ENCODE measurements around the gene TIMP3.

TIMP3 gene

DNA sequence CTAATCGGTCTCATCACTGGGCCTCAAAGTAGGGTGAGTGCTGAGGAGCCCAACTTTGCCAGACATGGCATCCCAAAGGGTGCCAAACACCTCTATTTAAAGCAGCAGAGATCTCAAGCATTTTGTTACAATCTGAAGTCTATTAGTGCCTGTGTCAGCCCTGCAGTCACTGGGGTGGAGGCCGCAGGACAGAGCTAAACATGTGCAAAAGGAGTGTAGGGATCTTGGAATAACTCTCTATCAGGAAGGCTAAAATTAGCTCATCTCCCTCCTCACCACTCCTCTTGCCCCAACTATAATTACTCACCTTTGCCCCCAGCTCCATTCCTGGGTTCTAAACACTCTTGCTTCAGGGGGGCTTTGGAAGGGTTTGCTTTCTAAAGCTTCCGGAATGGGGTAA lies 87.5 kb downstream of the TIMP3 start:
- DNase-seq, result no peak

DNA sequence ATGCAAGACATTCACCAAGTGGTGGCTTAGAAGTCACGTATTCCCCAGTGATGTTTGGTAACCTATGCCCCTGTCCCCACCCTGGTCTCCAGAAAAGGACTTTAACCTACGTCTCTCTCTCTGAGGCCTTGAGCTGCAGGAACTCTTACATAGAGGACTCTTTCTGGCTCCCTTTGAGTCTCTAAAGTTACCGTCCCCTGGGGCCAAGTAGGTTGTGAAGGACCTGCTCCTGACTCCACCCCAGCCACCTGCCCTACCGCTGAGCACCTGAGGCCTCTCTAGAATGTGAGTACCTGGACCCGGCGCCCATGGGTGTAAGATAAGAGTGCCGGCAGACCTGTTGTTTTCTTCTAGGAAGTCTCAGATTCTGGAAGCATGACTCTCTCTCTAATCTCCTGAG lies 95.4 kb downstream of the TIMP3 start:
- DNase-seq, result no peak

DNA sequence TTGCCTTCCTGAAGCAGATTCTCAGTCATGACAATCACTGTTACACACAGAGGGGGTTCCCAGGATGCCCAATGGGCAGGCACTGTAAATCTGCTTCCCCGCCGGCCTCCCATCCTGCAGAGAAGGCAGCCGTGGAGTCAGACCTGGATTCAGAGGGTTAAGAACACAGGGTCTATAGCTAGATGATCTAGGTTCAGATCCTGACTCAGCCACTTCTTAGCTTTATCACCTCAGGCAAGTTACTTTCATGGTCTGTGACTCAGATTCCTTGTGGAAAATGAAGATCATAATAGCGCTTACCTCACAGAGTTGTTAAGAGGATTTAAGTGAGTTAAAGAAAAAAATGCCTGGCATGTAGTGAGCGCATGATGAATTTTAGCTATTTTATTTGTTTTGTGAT lies 95.9 kb downstream of the TIMP3 start:
- DNase-seq, result no peak

DNA sequence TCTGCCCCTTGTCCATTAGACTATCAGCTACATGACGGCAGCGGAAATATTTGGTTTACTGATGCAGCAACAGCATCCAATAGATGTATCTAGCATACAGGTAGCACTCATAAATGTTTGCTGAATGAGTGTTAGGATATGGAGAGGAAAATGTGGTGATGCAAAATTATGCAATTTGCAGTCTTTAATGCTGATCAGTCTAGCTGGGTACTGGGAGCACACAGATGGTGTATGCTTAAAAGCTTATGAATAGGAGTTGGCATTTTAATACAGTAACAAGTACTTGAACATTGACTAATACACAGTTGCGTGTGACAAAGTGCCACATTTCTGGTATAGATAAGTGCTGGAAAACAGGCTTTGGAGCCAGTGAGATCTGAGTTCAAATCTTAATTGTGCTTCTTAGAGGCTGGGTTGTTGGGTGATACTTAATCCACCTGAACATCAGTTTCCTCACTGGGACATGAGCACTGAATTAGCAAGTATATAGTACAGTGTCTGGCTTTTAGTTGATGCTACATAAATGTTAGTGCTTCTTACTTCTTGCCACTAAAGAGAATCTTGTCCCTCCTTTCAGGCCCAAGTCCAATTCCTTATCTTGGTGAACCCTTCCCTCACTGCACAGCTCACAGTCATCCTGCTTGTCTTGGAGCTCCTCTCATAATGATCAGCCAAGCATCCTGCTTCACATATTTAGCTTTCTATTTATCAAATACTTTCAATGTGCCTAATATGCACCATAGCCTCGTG lies 99.6 kb downstream of the TIMP3 start:
- no peak for DNase-seq

DNA sequence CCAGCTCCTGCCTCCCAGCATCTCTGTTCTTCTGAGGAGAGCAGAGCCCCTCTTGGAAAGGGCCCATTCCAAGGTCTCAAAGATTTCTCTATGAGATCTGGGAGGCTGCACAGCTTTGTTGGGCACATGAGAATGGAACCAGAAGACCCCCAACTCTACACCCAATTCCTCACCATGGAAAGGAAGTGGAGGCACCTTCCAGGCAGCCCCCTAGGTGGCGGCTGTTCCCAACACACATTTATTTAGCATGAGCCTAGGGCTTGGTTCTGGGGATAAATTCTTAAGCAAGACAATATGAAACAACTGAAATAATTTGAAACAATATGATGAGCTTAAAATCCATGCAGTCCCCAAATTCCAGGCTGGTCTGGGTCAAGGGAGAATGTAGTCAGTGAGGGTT lies 100.4 kb downstream of the TIMP3 start:
- DNase-seq, result no peak

DNA sequence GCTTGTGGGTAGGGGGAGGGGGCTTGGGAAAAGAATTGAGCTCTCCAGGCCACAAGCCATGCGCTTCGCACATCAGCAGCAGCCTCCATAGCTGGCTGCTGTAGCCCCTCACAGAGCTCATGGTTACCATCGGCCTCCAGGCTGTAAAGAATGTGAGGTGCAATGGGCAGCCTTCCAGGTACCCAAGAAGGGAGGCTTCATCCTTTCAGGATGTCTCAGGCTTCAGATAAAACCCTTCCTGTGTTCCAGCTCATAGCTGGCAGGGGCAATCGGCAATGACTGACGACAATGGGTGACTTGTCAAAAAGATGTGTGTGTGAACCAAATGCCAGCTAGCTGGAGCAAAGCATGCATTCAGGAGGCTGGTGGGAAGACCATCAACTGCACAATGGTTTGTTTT lies 102.0 kb downstream of the TIMP3 start:
- no peak for DNase-seq

DNA sequence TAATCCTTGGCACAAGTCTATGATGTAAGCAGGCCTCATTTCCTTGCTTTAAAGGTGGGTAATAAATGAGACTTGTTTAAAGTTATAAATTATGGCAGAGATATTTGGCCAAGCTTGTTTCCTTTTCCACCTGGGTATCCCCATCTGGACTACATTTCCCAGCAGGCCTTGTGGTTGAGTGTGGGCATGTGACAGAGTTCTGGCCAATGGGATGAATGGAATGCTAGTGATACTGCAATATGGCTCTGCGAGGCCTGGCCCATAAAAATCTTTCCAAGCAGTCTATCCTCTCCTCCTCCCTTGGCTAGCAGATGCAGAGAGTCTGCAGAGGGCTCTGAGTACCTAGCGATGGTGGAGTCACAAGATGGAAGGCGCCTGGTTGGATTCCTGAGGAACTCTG lies 102.5 kb downstream of the TIMP3 start:
- no peak for DNase-seq

DNA sequence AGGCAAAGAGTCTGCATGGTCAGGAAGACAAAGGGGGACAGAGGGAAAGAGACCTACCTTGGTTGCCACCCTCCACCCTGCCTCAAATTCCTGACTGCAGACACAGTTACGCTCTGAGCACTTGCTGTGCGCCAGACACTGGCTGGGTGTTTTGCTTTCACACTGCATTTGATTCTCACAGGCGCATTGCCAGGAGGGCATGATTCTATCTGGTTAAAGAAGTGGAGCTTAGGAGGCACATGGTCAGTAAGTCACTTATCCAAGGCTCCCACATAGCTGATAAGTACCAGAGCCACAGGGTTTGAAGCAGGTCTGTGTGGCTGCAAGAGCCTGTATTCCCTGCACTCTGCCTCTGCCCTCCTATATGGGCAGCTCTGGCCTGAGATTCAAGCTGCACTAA lies 103.9 kb downstream of the TIMP3 start:
- no peak for DNase-seq

DNA sequence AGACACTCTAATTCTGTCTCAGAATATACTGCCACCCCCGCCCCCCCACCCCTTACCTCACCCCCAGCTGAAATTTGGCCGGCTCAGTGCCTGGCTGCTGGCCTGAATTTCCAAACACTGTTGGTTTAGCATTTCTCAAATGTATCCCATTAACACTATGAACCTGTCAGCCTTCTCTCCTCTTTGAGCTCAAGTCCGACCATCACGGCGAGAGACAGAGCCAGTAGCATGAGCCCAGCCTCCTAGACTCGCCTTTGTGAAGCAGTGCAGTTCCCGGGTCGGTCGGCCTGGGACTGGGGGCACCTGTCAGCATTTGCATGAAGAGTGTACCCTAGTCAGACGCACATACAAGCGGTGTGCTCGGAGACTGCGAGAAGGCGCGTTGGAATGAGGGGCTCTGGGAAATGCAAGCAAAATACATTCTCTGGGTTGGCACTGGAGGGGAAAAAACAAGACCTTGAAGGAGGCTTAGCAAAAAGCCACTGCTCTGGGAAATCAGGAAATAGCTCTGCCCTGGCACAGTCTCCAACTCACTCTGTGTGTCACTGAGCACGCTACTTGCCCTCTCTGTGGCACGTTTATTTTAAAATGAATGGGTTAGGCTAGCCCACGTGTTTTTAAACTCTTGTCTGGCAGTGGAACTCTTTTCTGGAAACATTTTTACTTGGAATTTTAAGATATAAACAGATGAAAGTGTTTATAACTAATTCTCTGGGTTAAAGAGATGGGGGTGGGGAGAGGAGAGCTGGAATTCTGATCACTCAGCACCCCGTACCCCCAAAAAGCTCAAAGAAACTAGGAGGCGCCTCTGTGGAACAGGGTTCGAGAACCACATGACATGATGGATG lies 108.3 kb downstream of the TIMP3 start:
- no peak for DNase-seq

DNA sequence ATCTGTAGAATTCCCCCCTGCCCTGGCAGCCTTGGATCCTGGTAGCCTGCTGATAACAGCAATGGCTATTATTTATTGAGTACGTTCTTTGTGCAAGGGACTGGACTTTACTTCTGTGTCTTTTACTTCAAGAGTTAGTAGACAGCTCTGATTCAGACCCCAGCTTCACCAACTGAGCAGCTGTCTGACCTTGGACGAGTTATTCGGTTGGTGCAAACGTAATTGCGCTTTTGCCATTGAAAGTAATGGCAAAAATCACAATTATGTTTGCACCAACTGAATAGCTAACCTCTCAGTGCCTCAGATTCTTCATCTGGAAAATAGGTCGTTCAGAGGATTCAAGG lies 108.9 kb downstream of the TIMP3 start:
- no peak for DNase-seq

DNA sequence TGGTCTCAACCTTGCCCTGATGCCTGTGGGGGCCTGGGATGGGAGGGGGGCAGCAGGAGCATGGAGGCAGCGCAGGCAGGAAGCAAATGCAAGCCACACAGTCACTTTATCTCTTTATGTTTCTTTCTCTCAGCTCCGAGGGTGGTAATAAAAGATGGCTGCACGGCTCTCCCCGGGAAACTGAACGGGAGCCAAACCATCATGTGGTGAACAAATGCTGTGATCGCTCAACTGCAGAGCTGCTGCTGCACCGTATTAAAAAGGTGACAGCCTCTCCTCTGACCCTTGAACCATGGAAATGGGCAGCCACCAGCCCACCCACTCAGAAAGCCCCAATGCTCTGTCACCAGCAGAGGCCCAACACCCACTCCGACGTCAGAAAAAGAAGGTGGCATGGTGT lies 110.0 kb downstream of the TIMP3 start:
- DNase-seq, result no peak

Data from NCI-H1048 (cell line).